H7 (cell line): ENCODE measurements around the gene LRFN4. TPM values are rescaled to one million over a fixed set of nuclear protein-coding genes. Genes with fewer than 3 reads are reported as not detected.
A peak's percentile ranks its signal among the peaks of the same experiment; 100 is the strongest.
"Not testable (repeated sequence)": the region's sequence is repeated elsewhere in the genome, so short reads cannot be mapped to it uniquely, and the experiment has no call there.

ENCODE experiments used
- DNase-seq: peaks from one replicate; pipeline ENCODE4 v3.0.0; 2012
- H3K27me3 ChIP-seq: 2 replicates; pipeline ENCODE4 v1.6.0; 2011; ENCODE audit warnings: mild to moderate bottlenecking, low read length; ENCODE audit not compliant: control insufficient read depth, insufficient read depth
- H3K36me3 ChIP-seq: replicated peaks from 2 replicates; pipeline ENCODE4 v1.5.1; 2011; ENCODE audit warnings: low read length; ENCODE audit not compliant: control insufficient read depth, insufficient read depth
- H3K4me3 ChIP-seq: 2 replicates; pipeline ENCODE4 v1.5.1; 2011; ENCODE audit warnings: low read depth, mild to moderate bottlenecking, control low read depth, low read length, moderate library complexity; ENCODE audit not compliant: insufficient read depth
- total RNA-seq: library from RNA; depleted of rRNA; stranded (reverse); fragments of >200 nt; shearing (Covaris generic); gene quantifications from 2 replicates; pipeline ENCODE4 v1.2.3, GENCODE V29; 2014; rRNA removed

Gene LRFN4
- 62.5 and 65.4 TPM in 2 replicates for total RNA-seq

DNA sequence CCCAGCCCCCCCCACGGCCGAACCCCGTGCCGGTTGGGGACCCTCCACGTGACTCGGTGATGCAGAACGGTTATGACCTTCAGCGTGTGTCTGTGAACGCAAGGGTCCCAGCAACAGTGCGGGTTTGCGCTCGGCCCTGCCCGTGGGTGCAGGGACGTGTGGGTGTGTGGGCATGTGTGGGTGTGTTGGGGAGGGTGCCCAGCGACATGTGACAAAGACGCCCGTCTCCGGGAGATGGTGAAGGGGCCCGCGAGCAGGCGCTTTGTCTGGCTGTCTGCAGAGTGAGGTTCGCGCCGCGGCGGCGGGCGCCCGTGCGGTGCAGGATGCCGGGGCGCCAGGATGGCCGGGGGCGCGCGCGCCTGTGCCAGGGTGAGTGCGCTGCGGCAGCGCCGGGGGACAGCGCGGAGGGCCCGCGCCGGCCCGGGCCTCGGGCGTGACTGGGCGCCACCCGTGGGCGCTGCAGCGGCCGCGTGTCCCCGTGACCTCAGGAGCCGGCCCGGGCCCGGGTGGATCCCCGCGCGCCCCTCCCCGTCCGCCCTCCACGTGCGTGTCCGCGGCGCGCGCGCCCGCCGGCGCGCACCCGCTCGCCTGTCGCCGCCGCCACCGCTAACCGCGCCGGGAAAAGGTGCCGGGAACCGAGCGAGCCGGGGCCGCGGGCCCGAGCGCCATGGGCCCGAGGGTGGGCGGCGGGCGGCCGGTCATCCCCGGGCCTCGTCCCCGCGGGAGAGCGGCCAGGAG lies at the start of gene LRFN4:
Gene LRFN4 (plus strand): TSS at position 569 of the 738 bp plus-strand sequence. CDS start 681 bp downstream, outside the sequence.
- Histone ChIP-seq H3K36me3 (no peaks in the 10 kb centered on the region), H3K27me3 (no peaks in the 10 kb centered on the region), H3K4me3 (peak within 1 kb of the TSS; percentile 84)
- peak; percentile 94 for DNase-seq

DNA sequence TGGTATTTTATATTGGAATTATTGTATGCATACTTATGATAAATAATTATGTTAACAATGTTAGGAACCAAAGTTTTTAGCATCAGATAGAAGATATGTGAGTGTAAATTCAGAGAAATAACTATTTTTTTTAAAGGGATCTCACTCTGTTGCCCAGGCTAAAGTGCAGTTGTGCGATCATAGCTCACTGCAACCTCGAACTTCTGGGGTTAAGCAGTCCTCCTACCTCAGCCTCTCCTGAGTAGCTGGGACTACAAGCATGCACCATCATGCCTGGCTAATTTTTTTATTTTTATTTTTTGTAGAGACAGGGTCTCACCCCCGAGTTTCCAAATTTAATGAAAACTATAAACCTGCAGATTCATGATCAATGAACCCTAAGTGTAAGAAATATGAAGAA lies 47.3 kb upstream of the LRFN4 start:
- DNase-seq = no peak
- Histone ChIP-seq H3K27me3 (no peaks in the 10 kb centered on the region), H3K4me3 (no peak overlapping the region), H3K36me3 (no peaks in the 10 kb centered on the region)

DNA sequence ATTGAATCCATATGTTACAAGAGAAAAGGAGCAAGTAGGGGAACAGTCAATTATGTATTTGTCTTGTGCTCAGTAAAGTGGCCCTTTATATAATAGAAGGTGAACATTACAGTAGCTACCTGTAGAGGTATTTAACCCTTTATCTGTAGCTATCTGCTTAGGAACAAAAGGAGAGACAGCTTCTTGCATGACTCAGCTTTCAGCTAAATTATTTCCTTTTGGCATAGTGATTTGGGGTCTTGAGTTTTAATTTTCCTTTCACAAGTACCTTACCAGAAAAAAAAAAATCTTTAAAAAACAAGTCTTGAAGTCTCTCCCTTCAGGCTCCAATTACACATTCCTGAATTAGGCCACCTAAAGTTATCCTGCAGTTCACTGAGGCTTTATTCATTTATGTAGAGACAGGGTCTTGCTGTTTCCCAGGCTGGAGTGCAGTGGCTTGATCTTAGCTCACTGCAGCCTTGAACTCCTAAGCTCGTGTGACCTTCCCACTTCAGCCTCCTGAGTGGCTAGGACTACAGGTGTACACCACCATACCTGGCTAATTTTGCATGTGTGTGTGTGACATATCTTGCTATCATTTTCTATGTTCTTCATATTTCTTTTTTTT lies 46.2 kb upstream of the LRFN4 start:
- H3K4me3 ChIP-seq = no peak overlapping the region
- DNase-seq = peak; percentile 16

DNA sequence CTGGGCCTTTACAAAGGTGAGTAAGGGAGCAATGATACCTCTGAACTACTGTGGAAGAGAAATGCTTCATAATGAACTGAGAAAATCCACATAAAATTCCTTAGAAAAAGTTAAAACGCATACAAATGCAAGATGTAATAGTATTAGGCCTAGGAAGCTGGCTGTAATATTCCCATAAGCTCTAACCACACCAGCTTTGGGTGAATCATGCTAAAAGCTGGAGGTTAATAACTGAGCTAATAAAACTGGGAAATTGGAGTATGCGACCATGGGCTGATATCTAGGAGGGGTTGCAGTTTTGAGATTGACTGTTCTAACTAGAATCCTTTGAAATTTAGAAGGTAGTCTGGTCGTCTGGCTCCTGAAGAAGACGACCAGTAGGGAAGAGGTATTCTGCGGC lies 42.2 kb upstream of the LRFN4 start:
- Histone ChIP-seq H3K36me3 (no peaks in the 10 kb centered on the region), H3K4me3 (no peak overlapping the region), H3K27me3 (no peaks in the 10 kb centered on the region)
- DNase-seq = no peak

More for the DNA sequence above, 46.2 kb upstream of the LRFN4 start:
- Histone ChIP-seq H3K36me3 (no peaks in the 10 kb centered on the region), H3K27me3 (no peaks in the 10 kb centered on the region)

DNA sequence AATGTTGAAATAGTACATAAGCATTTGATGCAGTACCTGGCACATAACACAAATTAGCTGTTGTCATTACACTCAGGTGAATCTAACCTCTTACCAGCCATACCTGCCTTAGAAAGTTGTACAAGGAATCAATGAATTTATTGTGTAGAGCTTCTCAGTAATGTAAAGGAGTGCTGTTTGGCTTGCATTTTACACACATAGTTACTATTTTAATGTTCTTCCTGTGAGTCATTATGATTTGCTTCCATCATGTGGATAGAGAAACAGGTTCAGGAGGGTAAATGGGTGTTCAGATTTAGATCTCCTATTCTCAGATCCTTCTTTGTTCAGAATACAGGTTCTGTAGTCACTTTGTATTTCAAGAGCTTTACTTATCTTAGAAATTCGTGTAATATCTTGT lies 41.2 kb upstream of the LRFN4 start:
- Histone ChIP-seq H3K27me3 (no peaks in the 10 kb centered on the region), H3K36me3 (no peaks in the 10 kb centered on the region), H3K4me3 (no peak overlapping the region)
- no peak for DNase-seq

- Histone ChIP-seq H3K4me3 (no peak overlapping the region), H3K36me3 (no peaks in the 10 kb centered on the region; the same call in 1 of the 2 replicates), H3K27me3 (no peaks in the 10 kb centered on the region)
- no peak for DNase-seq
These were observed 38.5 kb upstream of the LRFN4 start for GRCh38 chr11:66818231-66818955.

- DNase-seq = no peak
- Histone ChIP-seq H3K36me3 (no peaks in the 10 kb centered on the region; the same call in 1 of the 2 replicates), H3K4me3 (no peak overlapping the region), H3K27me3 (no peaks in the 10 kb centered on the region)
These were observed 36.5 kb upstream of the LRFN4 start for GRCh38 chr11:66820381-66820780.

- no peak for DNase-seq
- Histone ChIP-seq H3K36me3 (no peaks in the 10 kb centered on the region; the same call in 1 of the 2 replicates), H3K4me3 (no peak overlapping the region), H3K27me3 (no peaks in the 10 kb centered on the region)
These were observed 36.0 kb upstream of the LRFN4 start for GRCh38 chr11:66820901-66821300.

DNA sequence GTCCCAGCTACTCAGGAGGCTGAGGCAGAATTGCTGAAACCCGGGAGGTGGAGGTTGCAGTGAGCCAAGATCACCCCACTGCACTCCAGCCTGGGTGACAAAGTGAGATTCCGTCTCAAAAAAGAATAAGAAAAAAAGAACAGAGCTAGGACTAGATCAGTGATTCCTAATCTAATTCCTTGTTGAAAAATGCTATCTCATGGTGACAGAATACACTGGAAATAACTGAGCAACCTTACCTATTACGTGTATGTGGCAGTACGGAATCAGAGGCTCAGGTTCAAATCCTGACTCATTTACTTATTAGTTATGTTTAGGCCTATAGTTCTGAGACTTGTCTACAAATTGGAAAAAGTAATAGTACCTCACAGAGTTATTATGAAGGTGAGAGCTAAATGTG lies 33.2 kb upstream of the LRFN4 start:
- H3K36me3 ChIP-seq = no peaks in the 10 kb centered on the region; the same call in 1 of the 2 replicates
- H3K27me3 ChIP-seq = no peaks in the 10 kb centered on the region
- DNase-seq = no peak
- H3K4me3 ChIP-seq = no peak overlapping the region

DNA sequence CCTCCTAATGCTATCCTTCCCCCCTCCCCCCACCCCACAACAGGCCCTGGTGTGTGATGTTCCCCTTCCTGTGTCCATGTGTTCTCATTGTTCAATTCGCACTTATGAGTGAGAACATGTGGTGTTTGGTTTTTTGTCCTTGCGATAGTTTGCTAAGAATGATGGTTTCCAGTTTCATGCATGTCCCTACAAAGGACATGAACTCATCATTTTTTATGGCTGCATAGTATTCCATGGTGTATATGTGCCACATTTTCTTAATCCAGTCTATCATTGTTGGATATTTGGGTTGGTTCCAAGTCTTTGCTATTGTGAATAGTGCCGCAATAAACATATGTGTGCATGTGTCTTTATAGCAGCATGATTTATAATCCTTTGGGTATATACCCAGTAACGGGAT lies 32.3 kb upstream of the LRFN4 start:
- H3K4me3 ChIP-seq, H3K36me3 ChIP-seq, DNase-seq: not testable (repeated sequence)

GRCh38 chr11:66834539-66834845 lies 22.4 kb upstream of the LRFN4 start:
- Histone ChIP-seq H3K27me3 (no peaks in the 10 kb centered on the region), H3K36me3 (peaks cover 2% of the 10 kb centered on the region; the same call in 1 of the 2 replicates), H3K4me3 (no peak overlapping the region)
- no peak for DNase-seq

More for the DNA sequence above, 32.3 kb upstream of the LRFN4 start:
- not testable (repeated sequence) for H3K27me3 ChIP-seq

DNA sequence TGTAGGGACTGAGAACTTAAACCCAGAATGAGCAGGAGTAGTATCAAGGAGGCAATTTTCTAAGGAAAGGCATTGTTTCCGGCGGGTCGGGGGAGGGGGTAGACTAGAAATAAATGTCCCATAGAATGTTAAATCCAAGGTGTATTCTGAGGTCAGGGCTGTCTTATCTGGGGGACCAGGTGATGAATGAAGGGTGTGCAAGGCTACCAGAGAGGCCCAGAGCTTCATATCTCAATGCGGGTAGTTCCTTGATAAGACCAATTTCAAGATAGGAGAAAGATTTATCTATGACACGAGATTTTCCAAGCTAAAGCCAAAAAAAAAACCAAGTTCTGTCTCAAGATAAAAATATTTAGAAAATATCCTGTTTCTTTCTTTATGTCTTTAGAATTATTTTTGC lies 21.9 kb upstream of the LRFN4 start:
- H3K27me3 ChIP-seq = no peaks in the 10 kb centered on the region
- no peak overlapping the region for H3K4me3 ChIP-seq
- no peak for DNase-seq
- H3K36me3 ChIP-seq = peaks cover 2% of the 10 kb centered on the region; the same call in 1 of the 2 replicates

DNA sequence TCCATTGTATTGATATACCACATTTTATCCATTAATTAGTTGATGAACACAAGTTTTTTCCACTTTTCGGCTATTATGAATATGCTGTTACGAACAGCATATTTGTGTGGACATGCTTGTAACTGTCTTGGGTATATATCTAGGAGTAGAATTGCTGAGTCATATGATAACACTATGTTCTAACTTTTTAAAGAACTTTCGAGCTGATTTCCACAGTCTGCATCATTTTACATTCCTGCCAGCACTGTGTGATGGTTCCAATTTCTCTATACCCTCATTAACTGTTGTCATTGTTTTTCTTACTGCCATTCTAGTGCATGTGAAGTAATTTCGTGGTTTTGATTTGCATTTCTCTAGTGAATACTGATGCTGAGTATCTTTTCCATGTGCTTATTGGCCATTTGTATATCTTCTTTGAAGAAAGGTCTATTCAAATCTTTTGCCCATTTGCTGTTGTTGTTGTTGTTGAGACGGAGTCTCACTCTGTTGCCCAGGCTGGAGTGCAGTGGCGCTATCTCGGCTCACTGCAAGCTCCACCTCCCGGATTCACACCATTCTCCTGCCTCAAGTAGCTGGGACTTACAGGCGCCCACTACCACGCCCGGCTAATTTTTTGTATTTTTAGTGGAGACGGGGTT lies 21.0 kb upstream of the LRFN4 start:
- Histone ChIP-seq H3K36me3 (peaks cover 2% of the 10 kb centered on the region; the same call in 1 of the 2 replicates), H3K4me3 (no peak overlapping the region), H3K27me3 (no peaks in the 10 kb centered on the region)
- no peak for DNase-seq

- no peak overlapping the region for H3K4me3 ChIP-seq
- no peaks in the 10 kb centered on the region for H3K27me3 ChIP-seq
- peaks cover 6% of the 10 kb centered on the region for H3K36me3 ChIP-seq
- no peak for DNase-seq
These were observed 16.4 kb upstream of the LRFN4 start for GRCh38 chr11:66840317-66841091.
